HPDE6-E6E7 (cell line): Measurements from ENCODE around the gene ARF6.

ENCODE experiments used
- DNase-seq: peaks from one replicate; pipeline ENCODE4 v3.0.0; 2011; ENCODE audit warnings: missing footprints; ENCODE audit errors: extremely low spot score

Gene ARF6

DNA sequence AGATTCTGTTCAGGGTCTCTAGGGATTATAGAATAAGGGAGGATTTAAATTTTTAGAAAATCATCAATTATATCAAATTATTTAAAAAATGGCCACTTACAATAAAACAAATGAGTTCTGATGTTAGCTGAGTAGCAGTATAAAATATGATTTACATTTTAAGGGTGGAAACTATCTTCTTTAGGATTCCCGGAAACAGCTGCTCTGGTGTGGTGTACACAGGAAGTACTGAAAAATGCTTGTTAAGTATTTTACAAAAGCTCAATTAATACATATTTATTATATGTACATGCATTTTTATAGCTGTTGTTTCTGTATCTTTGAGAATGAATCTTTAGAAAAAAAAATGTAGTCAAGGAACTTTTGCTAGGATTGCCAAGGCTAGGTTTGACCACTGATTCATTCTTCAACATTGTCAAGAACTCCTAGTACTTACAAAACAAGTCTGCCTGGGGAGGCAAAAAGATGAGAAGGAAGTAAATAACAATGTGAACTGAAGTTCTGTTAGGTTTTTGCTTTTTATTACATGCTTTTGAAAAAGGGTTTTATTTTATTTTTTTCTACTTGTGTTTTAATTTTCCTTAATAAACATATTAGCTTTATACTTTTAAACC lies 48.0 kb downstream of the ARF6 start:
- DNase-seq = no peak

DNA sequence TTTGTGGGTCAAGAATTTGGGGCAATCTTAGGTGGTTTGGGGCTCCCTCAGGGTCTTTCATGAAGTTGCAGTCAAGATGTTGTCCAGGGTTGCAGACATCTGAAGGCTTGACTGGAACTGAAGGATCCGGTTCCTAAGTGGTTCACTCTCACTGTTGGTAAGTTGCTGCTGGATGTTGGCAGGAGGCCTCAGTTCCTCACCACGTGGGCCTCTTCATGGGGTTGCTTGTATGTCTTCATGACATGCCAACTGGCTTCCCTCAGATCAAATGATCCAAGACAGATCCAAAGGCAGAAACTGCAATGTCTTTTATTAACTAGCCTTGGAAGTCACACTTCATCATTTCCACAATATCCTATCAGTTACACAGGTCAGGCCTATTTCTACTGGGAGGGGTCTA lies 49.2 kb downstream of the ARF6 start:
- DNase-seq = no peak

DNA sequence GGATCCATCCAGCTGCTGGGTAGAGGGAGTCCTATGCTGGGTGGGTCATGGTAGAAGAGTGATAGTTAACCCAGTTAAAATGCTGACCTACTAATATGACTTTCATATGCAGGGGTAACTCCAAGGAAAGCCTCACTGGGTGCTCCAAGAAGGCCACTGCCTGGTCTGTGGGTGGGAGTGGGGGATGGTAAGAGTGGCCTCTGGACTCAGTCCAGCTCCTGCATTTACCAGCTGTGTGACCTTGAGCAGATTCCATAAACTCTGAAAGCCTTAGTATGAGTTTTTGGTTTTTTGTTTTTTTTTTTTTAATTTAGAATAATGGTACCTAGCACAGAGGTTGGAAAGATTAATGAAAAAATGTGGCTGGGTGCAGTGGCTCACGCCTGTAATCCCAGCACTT lies 51.6 kb downstream of the ARF6 start:
- DNase-seq = no peak

DNA sequence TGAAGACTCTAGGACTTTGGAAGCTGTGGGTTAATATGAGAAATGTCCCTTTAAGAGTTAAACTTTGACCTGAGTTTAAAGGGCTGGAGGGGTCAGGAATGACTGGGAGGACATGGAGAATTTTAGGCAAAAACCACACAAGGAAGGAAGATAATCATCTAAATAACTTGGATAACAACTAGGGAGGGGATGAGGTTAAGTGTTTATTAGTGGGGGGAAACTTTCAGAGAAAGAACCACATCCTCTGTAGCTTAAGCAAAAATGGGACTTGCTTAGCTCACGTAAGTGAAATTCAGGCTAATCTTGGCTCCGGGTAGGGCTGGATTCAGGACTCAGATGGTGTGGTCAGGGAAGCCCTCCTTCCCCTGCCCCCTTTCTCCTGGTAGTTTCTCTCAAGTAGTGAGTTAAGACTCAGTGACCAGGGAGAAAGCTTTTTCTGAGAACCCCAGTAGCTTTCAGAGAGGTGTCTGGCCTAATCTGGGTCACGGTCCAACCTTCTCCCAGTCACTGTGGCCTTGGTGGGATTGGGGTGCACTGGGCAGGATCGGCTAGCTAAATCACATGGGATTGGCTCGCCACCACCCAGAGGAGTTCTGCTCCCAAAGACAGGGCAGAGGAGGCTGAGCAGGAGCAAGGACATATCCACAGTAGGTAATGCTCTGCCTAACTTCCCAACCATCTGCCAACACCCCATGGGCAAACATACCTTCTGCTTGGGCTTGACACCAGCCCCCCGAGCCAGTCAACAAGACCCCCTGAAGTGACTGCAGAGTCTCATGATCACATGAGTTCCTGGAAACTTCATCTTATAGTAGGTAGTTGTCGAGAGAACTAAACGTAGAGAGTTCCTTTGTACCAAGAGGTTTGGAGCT lies 52.8 kb downstream of the ARF6 start:
- no peak for DNase-seq
